AG04449 (cell line): ENCODE results near the gene SYNRG.

Source experiments
- CTCF ChIA-PET: fragments of 350-600 bp; formaldehyde crosslinking; extraction: SDS; loops from one replicate; lab custom pipeline; 2021; ENCODE audit warnings: antibody characterized with exemption; lab: Yijun Ruan, JAX
- POLR2A ChIA-PET: fragments of 400-600, 350-600 bp; formaldehyde crosslinking; extraction: SDS; loops from one replicate; lab custom pipeline; 2020; ENCODE audit warnings: antibody characterized with exemption, inconsistent platforms; lab: Yijun Ruan, JAX
- DNase-seq: peaks from one replicate; pipeline ENCODE4 v3.0.0-alpha.2; 2010; ENCODE audit warnings: low read depth, low spot score
- H3K4me3 ChIP-seq: 2 replicates; pipeline ENCODE4 v1.5.1; 2011; ENCODE audit warnings: low read depth, mild to moderate bottlenecking, control low read depth, low read length
- CTCF ChIP-seq: IDR thresholded peaks from one replicate; pipeline ENCODE4 v1.5.1; 2011; ENCODE audit warnings: mild to moderate bottlenecking, moderate library complexity, low read length, control low read depth, inconsistent platforms; ENCODE audit not compliant: insufficient read depth; ENCODE audit errors: missing control alignments

SYNRG gene

GRCh38 chr17:37475731-37476420 lies 133.3 kb downstream of the SYNRG start:
- no peak for DNase-seq
- POLR2A ChIA-PET = no interaction called here
- CTCF ChIA-PET = interaction anchor here (1.5 to 1.6 kb wide), 2 partner anchors 11 to 17 kb away, joined by 3 to 5 read pairs; no protein-coding TSS in a partner anchor
- no peak for TF ChIP-seq CTCF
- H3K4me3 ChIP-seq = no peak overlapping the region

GRCh38 chr17:37470181-37470580 lies 139.0 kb downstream of the SYNRG start:
- ChIA-PET POLR2A (no interaction called here), CTCF (interaction anchor here (1.0 kb wide), 1 partner anchor 96 kb away, joined by 7 read pairs; no protein-coding TSS in a partner anchor)
- no peak for DNase-seq
- no peak for TF ChIP-seq CTCF
- H3K4me3 ChIP-seq = no peak overlapping the region

- no peak for TF ChIP-seq CTCF
- H3K4me3 ChIP-seq = no peak overlapping the region
- DNase-seq = no peak
- POLR2A ChIA-PET = no interaction called here
- CTCF ChIA-PET = interaction anchor here (1.9 kb wide), 1 partner anchor 93 kb away, joined by 4 read pairs; no protein-coding TSS in a partner anchor
Observed at GRCh38 chr17:37466471-37466870, 142.7 kb downstream of the SYNRG start.

- TF ChIP-seq CTCF = no peak
- POLR2A ChIA-PET = no interaction called here
- no peak overlapping the region for H3K4me3 ChIP-seq
- DNase-seq = no peak
- CTCF ChIA-PET = no interaction called here
Observed at GRCh38 chr17:37465069-37465616, 144.1 kb downstream of the SYNRG start.
